ENCODE data around the gene ARFIP1. TPM values are rescaled to one million over a fixed set of nuclear protein-coding genes. Genes with fewer than 3 reads are reported as not detected.

Gene ARFIP1
- polyA plus RNA-seq, 4 donors = 24.6 to 37.8 (median 31.2) TPM

DNA sequence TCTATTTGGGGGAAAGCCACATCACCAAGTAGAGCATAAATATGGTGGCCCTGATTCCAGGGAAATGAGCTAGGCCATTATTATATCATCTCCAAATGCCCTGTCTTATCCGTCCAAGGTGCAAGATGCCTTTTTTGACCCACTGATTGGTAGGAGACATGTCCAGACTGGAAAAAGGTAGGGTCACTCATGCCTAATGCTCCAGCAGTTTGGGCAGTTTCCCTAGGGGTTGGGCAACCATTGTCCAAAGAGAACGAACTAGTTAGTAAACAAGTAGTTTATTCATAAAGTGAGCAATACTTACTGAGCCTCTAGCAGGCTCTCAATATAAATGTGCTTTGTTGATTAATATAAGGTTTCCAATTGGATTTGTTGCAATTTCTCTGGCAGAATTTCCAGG is 162.6 kb downstream of the ARFIP1 start:
- WGBS, 3 donors = 74 to 92% (median 86%) methylated on average over 2 of the region's 2 CpGs
- Histone ChIP-seq H3K9me3 (ENCODE audit: control insufficient read depth in 2 of 2, insufficient read depth in 1 of 2, low read depth in 1 of 2, low read length in 1 of 2) (no peaks in the 10 kb centered on the region), H3K36me3 (ENCODE audit: control insufficient read depth in 3 of 3, insufficient read depth in 2 of 3, low read depth in 1 of 3, low read length in 3 of 3) (peaks cover 0 to 18% (median 2%) of the 10 kb centered on the region in 3 donors), H3K27me3 (ENCODE audit: control insufficient read depth in 3 of 3, insufficient read depth in 3 of 3, low read length in 3 of 3) (no peaks in the 10 kb centered on the region), H3K27ac (ENCODE audit: low read depth in 1 of 3, low read length in 2 of 3) (no peak overlapping the region), H3K4me3 (ENCODE audit: low read depth in 1 of 3, low read length in 3 of 3) (no peak overlapping the region), H3K4me1 (ENCODE audit: control insufficient read depth in 3 of 3, insufficient read depth in 2 of 3, low read depth in 1 of 3, low read length in 2 of 3) (peaks cover 3 to 38% (median 5%) of the 10 kb centered on the region in 3 donors)
- no peak for FAIRE-seq
- DNase-seq = no peak

DNA sequence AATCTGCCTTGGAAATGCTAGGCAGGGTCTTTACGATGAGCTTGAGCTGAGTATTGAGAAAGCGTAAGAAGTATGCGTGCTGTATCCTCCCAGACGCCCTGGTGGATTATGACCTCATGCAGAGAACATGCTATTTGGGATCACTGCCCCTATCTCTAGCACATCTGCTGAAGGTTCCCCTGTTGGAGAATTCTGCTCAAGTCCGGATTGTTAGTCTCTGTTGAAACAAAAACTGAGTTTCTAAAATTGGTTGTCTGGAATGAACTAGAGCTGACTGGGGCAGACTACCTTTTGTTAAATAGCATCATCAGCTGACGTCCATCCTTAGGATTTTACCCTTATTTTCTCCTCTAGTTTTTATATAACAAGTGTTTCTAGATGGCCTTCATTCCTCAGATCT is 163.9 kb downstream of the ARFIP1 start:
- FAIRE-seq (no peak), DNase-seq (no peak)
- peaks cover 0 to 18% (median 2%) of the 10 kb centered on the region in 3 donors for H3K36me3 ChIP-seq (ENCODE audit: control insufficient read depth in 3 of 3, insufficient read depth in 2 of 3, low read depth in 1 of 3, low read length in 3 of 3)
- H3K27ac ChIP-seq (ENCODE audit: low read depth in 1 of 3, low read length in 2 of 3) = no peak overlapping the region
- H3K27me3 ChIP-seq (ENCODE audit: control insufficient read depth in 3 of 3, insufficient read depth in 3 of 3, low read length in 3 of 3) = no peaks in the 10 kb centered on the region
- H3K4me3 ChIP-seq (ENCODE audit: low read depth in 1 of 3, low read length in 3 of 3) = no peak overlapping the region
- H3K4me1 ChIP-seq (ENCODE audit: control insufficient read depth in 3 of 3, insufficient read depth in 2 of 3, low read depth in 1 of 3, low read length in 2 of 3) = peaks cover 3 to 34% (median 5%) of the 10 kb centered on the region in 3 donors
- WGBS, 3 donors = 61 to 86% (median 81%) methylated on average over 6 of the region's 6 CpGs
- H3K9me3 ChIP-seq (ENCODE audit: control insufficient read depth in 2 of 2, insufficient read depth in 1 of 2, low read depth in 1 of 2, low read length in 1 of 2) = peaks cover 0 to 2% of the 10 kb centered on the region in 2 donors

DNA sequence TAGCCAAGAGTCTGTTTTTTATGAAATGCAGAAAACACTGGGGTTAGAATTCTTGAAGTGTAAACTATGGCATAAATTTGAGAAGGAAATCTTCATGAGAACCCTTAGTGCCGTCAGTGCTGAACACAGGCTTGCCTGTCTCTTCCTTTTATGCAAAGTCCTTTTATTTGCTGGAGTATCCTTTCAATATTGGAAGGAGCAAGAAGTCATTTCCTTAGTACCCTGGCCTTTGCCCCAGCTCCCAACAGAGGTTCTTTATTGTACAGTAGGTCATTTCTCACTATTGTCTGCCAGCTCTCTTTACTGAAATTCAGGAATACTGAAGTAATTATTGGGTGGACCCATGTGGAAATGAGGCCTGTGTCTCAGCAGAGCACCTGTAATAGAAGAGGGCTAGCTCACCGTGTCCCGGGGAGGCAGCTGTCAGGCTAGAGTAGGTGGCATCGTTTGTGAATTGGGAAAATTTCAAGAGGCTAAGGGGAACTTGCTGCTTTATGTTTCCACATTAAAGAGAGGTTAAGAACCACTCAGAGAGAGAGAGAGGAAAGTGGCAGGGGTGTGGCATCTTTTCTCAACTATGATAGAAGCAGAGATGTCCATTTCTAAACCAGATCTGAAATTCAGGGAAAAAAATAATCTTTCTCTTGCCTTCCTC is 165.0 kb downstream of the ARFIP1 start:
- FAIRE-seq (no peak), DNase-seq (peak in 1 of 2 donors; percentile 61)
- 15 to 34% (median 23%) methylated on average over 4 of the region's 4 CpGs for WGBS, 3 donors
- Histone ChIP-seq H3K4me3 (ENCODE audit: low read depth in 1 of 3, low read length in 3 of 3) (no peak overlapping the region), H3K27ac (ENCODE audit: low read depth in 1 of 3, low read length in 2 of 3) (peak overlapping the region in 1 of 3 donors; percentile 57), H3K9me3 (ENCODE audit: control insufficient read depth in 2 of 2, insufficient read depth in 1 of 2, low read depth in 1 of 2, low read length in 1 of 2) (peaks cover 0 to 2% of the 10 kb centered on the region in 2 donors), H3K27me3 (ENCODE audit: control insufficient read depth in 3 of 3, insufficient read depth in 3 of 3, low read length in 3 of 3) (no peaks in the 10 kb centered on the region), H3K36me3 (ENCODE audit: control insufficient read depth in 3 of 3, insufficient read depth in 2 of 3, low read depth in 1 of 3, low read length in 3 of 3) (peaks cover 0 to 22% (median 2%) of the 10 kb centered on the region in 3 donors), H3K4me1 (ENCODE audit: control insufficient read depth in 3 of 3, insufficient read depth in 2 of 3, low read depth in 1 of 3, low read length in 2 of 3) (peaks cover 5 to 32% (median 6%) of the 10 kb centered on the region in 3 donors)

DNA sequence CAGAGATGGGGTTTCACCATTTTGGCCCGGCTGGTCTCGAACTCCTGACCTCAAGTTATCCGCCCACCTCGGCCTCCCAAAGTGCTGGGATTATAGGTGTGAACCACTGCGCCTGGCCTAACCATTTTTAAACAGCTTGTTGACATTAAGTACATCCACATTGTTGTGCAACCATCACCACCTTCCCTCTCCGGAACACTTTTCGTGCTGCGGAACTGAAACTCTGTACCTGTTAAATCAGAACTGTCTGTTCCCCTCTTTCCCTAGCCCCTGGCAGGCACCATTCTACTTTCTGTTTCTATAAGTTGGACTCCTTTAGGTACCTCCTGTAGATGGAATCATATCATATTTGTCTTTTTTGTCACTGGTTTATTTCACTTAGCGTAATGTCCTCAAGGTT is 165.9 kb downstream of the ARFIP1 start:
- 90 to 95% (median 92%) methylated on average over 9 of the region's 9 CpGs for WGBS, 3 donors
- Histone ChIP-seq H3K4me3 (ENCODE audit: low read depth in 1 of 3, low read length in 3 of 3) (no peak overlapping the region), H3K4me1 (ENCODE audit: control insufficient read depth in 3 of 3, insufficient read depth in 2 of 3, low read depth in 1 of 3, low read length in 2 of 3) (peaks cover 3 to 35% (median 6%) of the 10 kb centered on the region in 3 donors), H3K36me3 (ENCODE audit: control insufficient read depth in 3 of 3, insufficient read depth in 2 of 3, low read depth in 1 of 3, low read length in 3 of 3) (peaks cover 0 to 23% (median 2%) of the 10 kb centered on the region in 3 donors), H3K9me3 (ENCODE audit: control insufficient read depth in 2 of 2, insufficient read depth in 1 of 2, low read depth in 1 of 2, low read length in 1 of 2) (peaks cover 0 to 2% of the 10 kb centered on the region in 2 donors), H3K27me3 (ENCODE audit: control insufficient read depth in 3 of 3, insufficient read depth in 3 of 3, low read length in 3 of 3) (no peaks in the 10 kb centered on the region), H3K27ac (ENCODE audit: low read depth in 1 of 3, low read length in 2 of 3) (peak overlapping the region in 1 of 3 donors; percentile 59)
- FAIRE-seq (no peak), DNase-seq (no peak)

DNA sequence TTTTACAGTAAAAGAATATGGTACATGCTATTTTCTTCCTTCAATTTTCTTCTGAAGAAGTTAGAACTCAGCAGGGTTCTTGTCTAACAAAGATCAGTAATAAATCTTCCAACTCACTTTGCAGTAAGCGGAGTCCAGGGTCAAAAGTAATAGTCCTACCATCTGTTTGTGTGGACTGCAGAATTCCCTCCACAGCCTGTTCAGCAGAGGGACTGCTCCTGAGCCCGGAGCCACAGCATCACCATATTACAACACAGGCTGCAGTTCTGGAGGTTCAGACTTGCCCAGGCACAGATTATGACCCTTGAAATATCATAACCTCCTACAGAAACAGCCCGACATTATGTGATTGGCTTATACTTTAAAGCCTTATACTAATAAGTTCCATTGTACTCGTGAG is 166.7 kb downstream of the ARFIP1 start:
- peak overlapping the region in 1 of 3 donors; percentile 59 for H3K27ac ChIP-seq (ENCODE audit: low read depth in 1 of 3, low read length in 2 of 3)
- FAIRE-seq (no peak), DNase-seq (peak; percentile 61 to 78)
- H3K36me3 ChIP-seq (ENCODE audit: control insufficient read depth in 3 of 3, insufficient read depth in 2 of 3, low read depth in 1 of 3, low read length in 3 of 3) = peaks cover 0 to 23% (median 2%) of the 10 kb centered on the region in 3 donors
- H3K9me3 ChIP-seq (ENCODE audit: control insufficient read depth in 2 of 2, insufficient read depth in 1 of 2, low read depth in 1 of 2, low read length in 1 of 2) = peaks cover 0 to 2% of the 10 kb centered on the region in 2 donors
- H3K4me3 ChIP-seq (ENCODE audit: low read depth in 1 of 3, low read length in 3 of 3) = no peak overlapping the region
- WGBS, 3 donors = 24 to 59% (median 49%) methylated on average over 4 of the region's 4 CpGs
- H3K27me3 ChIP-seq (ENCODE audit: control insufficient read depth in 3 of 3, insufficient read depth in 3 of 3, low read length in 3 of 3) = no peaks in the 10 kb centered on the region
- H3K4me1 ChIP-seq (ENCODE audit: control insufficient read depth in 3 of 3, insufficient read depth in 2 of 3, low read depth in 1 of 3, low read length in 2 of 3) = peaks cover 6 to 40% (median 9%) of the 10 kb centered on the region in 3 donors

DNA sequence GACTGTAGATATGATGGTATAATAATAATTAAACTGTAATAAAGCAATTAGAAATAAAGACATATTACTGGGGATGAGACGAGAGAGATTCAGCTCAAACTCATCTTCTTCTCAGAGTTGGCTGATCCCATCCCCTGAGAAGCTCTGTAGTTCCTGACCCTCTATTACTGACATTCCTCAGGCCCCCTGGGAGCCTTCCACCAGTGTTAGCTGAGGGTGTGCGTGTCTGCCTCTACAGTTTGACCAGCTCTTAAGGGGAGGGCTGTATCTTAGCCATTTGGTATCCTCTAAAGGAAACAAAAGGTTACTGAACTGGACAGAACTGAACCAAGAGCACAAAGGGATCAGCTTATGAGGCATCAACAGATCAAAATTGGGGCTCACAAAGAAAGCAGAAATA is 167.6 kb downstream of the ARFIP1 start:
- DNase-seq (no peak), FAIRE-seq (no peak)
- H3K36me3 ChIP-seq (ENCODE audit: control insufficient read depth in 3 of 3, insufficient read depth in 2 of 3, low read depth in 1 of 3, low read length in 3 of 3) = peaks cover 0 to 23% (median 2%) of the 10 kb centered on the region in 3 donors
- no peak overlapping the region for H3K4me3 ChIP-seq (ENCODE audit: low read depth in 1 of 3, low read length in 3 of 3)
- H3K27ac ChIP-seq (ENCODE audit: low read depth in 1 of 3, low read length in 2 of 3) = peak overlapping the region in 1 of 3 donors; percentile 59
- peaks cover 0 to 2% of the 10 kb centered on the region in 2 donors for H3K9me3 ChIP-seq (ENCODE audit: control insufficient read depth in 2 of 2, insufficient read depth in 1 of 2, low read depth in 1 of 2, low read length in 1 of 2)
- 62 to 66% (median 63%) methylated on average over 2 of the region's 2 CpGs for WGBS, 3 donors
- H3K27me3 ChIP-seq (ENCODE audit: control insufficient read depth in 3 of 3, insufficient read depth in 3 of 3, low read length in 3 of 3) = no peaks in the 10 kb centered on the region
- H3K4me1 ChIP-seq (ENCODE audit: control insufficient read depth in 3 of 3, insufficient read depth in 2 of 3, low read depth in 1 of 3, low read length in 2 of 3) = peaks cover 6 to 47% (median 11%) of the 10 kb centered on the region in 3 donors

DNA sequence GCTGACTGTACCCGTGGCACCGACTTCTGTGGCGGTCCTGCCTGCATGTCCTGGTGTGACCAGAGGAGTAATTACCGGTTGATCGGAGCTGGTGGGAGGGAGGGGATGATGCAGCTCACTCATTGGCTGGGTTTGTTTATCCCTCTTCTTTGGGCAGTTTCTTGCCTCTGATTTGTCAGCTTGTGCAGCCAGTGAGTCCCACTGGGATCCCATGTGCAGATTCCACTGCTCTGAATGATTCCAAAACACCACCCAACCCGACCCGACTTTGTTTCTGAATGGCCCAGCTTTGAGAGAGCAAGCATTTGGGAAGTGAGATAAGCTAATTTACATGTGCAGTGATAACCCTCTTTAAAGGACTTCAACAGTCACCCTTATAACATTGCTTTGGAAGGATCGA is 170.2 kb downstream of the ARFIP1 start:
- no peak for FAIRE-seq
- H3K27ac ChIP-seq (ENCODE audit: low read depth in 1 of 3, low read length in 2 of 3) = peak overlapping the region in 1 of 3 donors; percentile 76
- H3K4me3 ChIP-seq (ENCODE audit: low read depth in 1 of 3, low read length in 3 of 3) = no peak overlapping the region

DNA sequence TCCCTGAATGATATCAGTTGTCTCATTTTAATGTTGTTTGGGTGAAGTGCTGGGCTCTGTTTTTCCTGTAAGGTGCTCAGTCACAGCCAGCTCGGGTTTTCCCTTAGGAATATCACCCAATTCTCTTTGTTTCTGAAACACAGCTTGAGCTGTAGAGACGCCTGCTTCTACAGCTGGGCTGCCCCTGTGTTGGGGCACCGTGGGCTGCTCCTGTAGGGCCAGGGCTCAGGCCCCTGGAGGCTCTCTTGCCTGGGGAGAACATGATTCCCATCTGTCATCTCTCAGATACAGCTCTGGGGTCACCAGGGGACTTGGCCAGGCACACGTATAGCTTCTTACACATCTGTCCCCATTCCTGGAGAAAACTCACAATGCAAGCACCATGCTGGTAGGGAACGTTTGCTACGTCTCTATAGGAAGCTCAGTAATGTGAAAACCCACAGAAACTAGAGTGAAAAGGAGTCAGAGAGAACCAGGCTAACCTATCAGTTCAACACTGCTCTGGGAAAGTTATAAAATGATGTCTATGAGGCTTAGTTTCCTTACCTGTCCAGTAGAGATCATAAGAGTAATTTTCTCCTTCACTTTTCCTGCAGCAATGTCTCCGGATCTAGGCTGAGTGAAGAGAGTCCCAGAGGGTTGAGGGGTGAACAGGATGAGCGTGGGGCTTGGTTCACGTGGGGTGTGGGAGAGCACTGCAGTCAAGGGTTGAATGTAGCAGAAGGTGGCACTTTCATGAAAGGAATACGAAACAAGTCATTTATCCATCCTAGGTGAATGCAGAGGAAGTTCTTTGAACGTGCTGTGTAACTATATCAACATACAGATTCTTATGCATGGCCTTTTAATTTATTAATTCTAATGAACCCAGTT is 170.9 kb downstream of the ARFIP1 start:
- peak overlapping the region in 2 of 3 donors; percentile 32 to 76 for H3K27ac ChIP-seq (ENCODE audit: low read depth in 1 of 3, low read length in 2 of 3)
- no peak overlapping the region for H3K4me3 ChIP-seq (ENCODE audit: low read depth in 1 of 3, low read length in 3 of 3)
- peaks cover 0 to 28% (median 0%) of the 10 kb centered on the region in 3 donors for H3K36me3 ChIP-seq (ENCODE audit: control insufficient read depth in 3 of 3, insufficient read depth in 2 of 3, low read depth in 1 of 3, low read length in 3 of 3)
- H3K27me3 ChIP-seq (ENCODE audit: control insufficient read depth in 3 of 3, insufficient read depth in 3 of 3, low read length in 3 of 3) = no peaks in the 10 kb centered on the region
- 16 to 61% (median 30%) methylated on average over 11 of the region's 11 CpGs for WGBS, 3 donors
- DNase-seq (peak in 1 of 2 donors; percentile 14), FAIRE-seq (no peak)
- H3K9me3 ChIP-seq (ENCODE audit: control insufficient read depth in 2 of 2, insufficient read depth in 1 of 2, low read depth in 1 of 2, low read length in 1 of 2) = peaks cover 0 to 2% of the 10 kb centered on the region in 2 donors
- H3K4me1 ChIP-seq (ENCODE audit: control insufficient read depth in 3 of 3, insufficient read depth in 2 of 3, low read depth in 1 of 3, low read length in 2 of 3) = peaks cover 3 to 48% (median 8%) of the 10 kb centered on the region in 3 donors

More for the DNA sequence above, 170.2 kb downstream of the ARFIP1 start:
- Histone ChIP-seq H3K27me3 (ENCODE audit: control insufficient read depth in 3 of 3, insufficient read depth in 3 of 3, low read length in 3 of 3) (no peaks in the 10 kb centered on the region), H3K9me3 (ENCODE audit: control insufficient read depth in 2 of 2, insufficient read depth in 1 of 2, low read depth in 1 of 2, low read length in 1 of 2) (peaks cover 0 to 2% of the 10 kb centered on the region in 2 donors), H3K4me1 (ENCODE audit: control insufficient read depth in 3 of 3, insufficient read depth in 2 of 3, low read depth in 1 of 3, low read length in 2 of 3) (peaks cover 4 to 50% (median 8%) of the 10 kb centered on the region in 3 donors), H3K36me3 (ENCODE audit: control insufficient read depth in 3 of 3, insufficient read depth in 2 of 3, low read depth in 1 of 3, low read length in 3 of 3) (peaks cover 0 to 28% (median 0%) of the 10 kb centered on the region in 3 donors)
- DNase-seq = no peak
- WGBS, 3 donors = 36 to 59% (median 53%) methylated on average over 8 of the region's 8 CpGs
